B cell (primary cell): ENCODE measurements around the gene DENND1A. TPM values are rescaled to one million over a fixed set of nuclear protein-coding genes. Genes with fewer than 3 reads are reported as not detected.

Experiments
- ATAC-seq: fragments of 200-7000 bp; cut with Tn5 transposase; one replicate; pipeline ENCODE4 v1.10.0; 2021; ENCODE audit warnings: low read depth, mild to moderate bottlenecking, moderate number of reproducible peaks, moderate library complexity
- CTCF ChIA-PET: fragments of 350-600 bp; sonication (Branson Sonifier 250); formaldehyde crosslinking; loops from one replicate; lab custom pipeline; 2021; ENCODE audit warnings: antibody characterized with exemption, inconsistent platforms; lab: Charles Lee
- POLR2A ChIA-PET: fragments of 350-600 bp; sonication (Branson Sonifier 250); formaldehyde crosslinking; loops from one replicate; lab custom pipeline; 2021; ENCODE audit warnings: antibody characterized with exemption; lab: Charles Lee
- DNase-seq: peaks from one replicate; pipeline ENCODE4 v3.0.0; 2013
- H2AFZ ChIP-seq: 2 replicates; pipeline ENCODE4 v1.6.1; 2012; ENCODE audit warnings: mild to moderate bottlenecking, low read depth, low read length; ENCODE audit not compliant: insufficient read depth, poor library complexity, severe bottlenecking
- H3K27ac ChIP-seq, 2 donors: 1 replicate in 1 of 2; 2 replicates in 1 of 2; pipeline ENCODE4 v1.5.1; 2012 to 2013; ENCODE audit warnings: low read length in 2 of 2, mild to moderate bottlenecking in 2 of 2, moderate library complexity in 1 of 2
- H3K27me3 ChIP-seq, 4 experiments: fragments of 200-600 bp in 1 of 4; sonication (generic) in 1 of 4; replicated peaks in 1 of 4; 1 replicate in 2 of 4; 2 replicates in 2 of 4; pipeline versions ENCODE4 v1.6.1 to v1.7.0; 2013 to 2016; ENCODE audit warnings: low read length in 3 of 4, mild to moderate bottlenecking in 2 of 4, mixed read lengths in 1 of 4, moderate library complexity in 1 of 4; ENCODE audit not compliant: insufficient read depth in 4 of 4, control insufficient read depth in 3 of 4; ENCODE audit errors: control extremely low read depth in 1 of 4
- H3K36me3 ChIP-seq, 2 experiments: replicated peaks in 1 of 2; 1 replicate in 1 of 2; 2 replicates in 1 of 2; pipeline versions ENCODE4 v1.6.1 to v1.7.1; 2013; ENCODE audit warnings: low read length in 1 of 2; ENCODE audit not compliant: insufficient read depth in 2 of 2, control insufficient read depth in 1 of 2; ENCODE audit errors: control extremely low read depth in 1 of 2, extremely low read depth in 1 of 2
- H3K4me1 ChIP-seq, 2 donors: fragments of 200-600 bp in 1 of 2; sonication (generic) in 1 of 2; 1 replicate in 1 of 2; 2 replicates in 1 of 2; pipeline versions ENCODE4 v1.5.1 to v1.6.1; 2013 to 2017; ENCODE audit warnings: low read length in 2 of 2; ENCODE audit not compliant: control insufficient read depth in 2 of 2, insufficient read depth in 2 of 2
- H3K4me2 ChIP-seq: replicated peaks from 2 replicates; pipeline ENCODE3; 2012; ENCODE audit warnings: mild to moderate bottlenecking, low read depth, low read length; ENCODE audit not compliant: poor library complexity, severe bottlenecking
- H3K4me3 ChIP-seq, 5 experiments: fragments of 200-600 bp in 1 of 5; sonication (generic) in 1 of 5; 1 replicate in 3 of 5; 2 replicates in 2 of 5; pipeline versions ENCODE4 v1.5.1 to v1.7.0; 2011 to 2016; ENCODE audit warnings: low read length in 4 of 5, mild to moderate bottlenecking in 4 of 5, low read depth in 2 of 5, control low read depth in 1 of 5, moderate library complexity in 1 of 5; ENCODE audit not compliant: insufficient read depth in 1 of 5; ENCODE audit errors: control extremely low read depth in 1 of 5, extremely low read depth in 1 of 5
- H3K79me2 ChIP-seq: fragments of 200-600 bp; sonication (generic); one replicate; pipeline ENCODE4 v1.6.0; 2016; ENCODE audit warnings: low read length; ENCODE audit not compliant: control insufficient read depth, insufficient read depth
- H3K9ac ChIP-seq: fragments of 200-600 bp; sonication (generic); 2 replicates; pipeline ENCODE4 v1.6.1; 2017; ENCODE audit warnings: mild to moderate bottlenecking, low read length, moderate library complexity
- H3K9me3 ChIP-seq, 3 donors: one replicate each; pipeline versions ENCODE4 v1.6.1 to v1.7.1; 2013; ENCODE audit warnings: low read length in 2 of 3; ENCODE audit not compliant: control insufficient read depth in 2 of 3, insufficient read depth in 1 of 3; ENCODE audit errors: control extremely low read depth in 1 of 3
- H4K20me1 ChIP-seq: 2 replicates; pipeline ENCODE4 v1.6.0; 2012; ENCODE audit warnings: mild to moderate bottlenecking, low read length; ENCODE audit not compliant: insufficient read depth, control insufficient read depth, poor library complexity, severe bottlenecking
- H3K27ac Mint-ChIP-seq: one replicate; pipeline ENCODE4 v1.8.0; 2021; ENCODE audit warnings: mixed read lengths
- H3K27me3 Mint-ChIP-seq: one replicate; pipeline ENCODE4 v1.8.0; 2021; ENCODE audit warnings: mixed read lengths
- H3K4me1 Mint-ChIP-seq: one replicate; pipeline ENCODE4 v1.8.0; 2021; ENCODE audit warnings: mixed read lengths
- H3K4me3 Mint-ChIP-seq: one replicate; pipeline ENCODE4 v1.8.0; 2021; ENCODE audit warnings: mixed read lengths
- H3K9me3 Mint-ChIP-seq: one replicate; pipeline ENCODE4 v1.8.0; 2022; ENCODE audit warnings: mixed read lengths; ENCODE audit not compliant: insufficient read depth
- EZH2 ChIP-seq: IDR thresholded peaks from 2 replicates; pipeline ENCODE4 v1.6.1; 2012; ENCODE audit warnings: borderline replicate concordance, low read depth, mild to moderate bottlenecking, moderate library complexity, low read length; ENCODE audit not compliant: insufficient read depth, poor library complexity, severe bottlenecking
- WGBS: methylation state at CpG from one replicate; pipeline ENCODE4 v1.1.5; 2013; ENCODE audit warnings: missing lambda C conversion rate; ENCODE audit not compliant: insufficient coverage; 5-methylcytosine and 5-hydroxymethylcytosine counted together
- intact Hi-C: fragments of 100-400 bp; cut with micrococcal nuclease; formaldehyde crosslinking; loops from one replicate; pipeline ENCODE4 v1.10.0; 2022
- polyA plus RNA-seq: library from polyadenylated mRNA; depleted of rRNA; stranded (reverse); fragments of >200 nt; gene quantifications from 2 replicates; pipeline ENCODE4 v1.2.3, GENCODE V29; 2012
- total RNA-seq, 2 donors: library from RNA; stranded (reverse); fragments of 120-200 nt in 1 of 2; gene quantifications; 1 replicate in 1 of 2; 2 replicates in 1 of 2; pipeline versions ENCODE4 v1.2.3 to v1.2.4, GENCODE V29; 2013 to 2022
- TF ChIP-seq, protein P1 (sequence below): fragments of 200-600 bp; IDR thresholded peaks from one replicate; pipeline ENCODE4 v1.8.0; 2022; ENCODE audit warnings: antibody characterized with exemption, mild to moderate bottlenecking

DENND1A gene
- total and polyA plus RNA-seq, 2 donors (not counting 1 experiment from before 2014, with no cell fraction given), result 10.8 to 26.0 TPM

DNA sequence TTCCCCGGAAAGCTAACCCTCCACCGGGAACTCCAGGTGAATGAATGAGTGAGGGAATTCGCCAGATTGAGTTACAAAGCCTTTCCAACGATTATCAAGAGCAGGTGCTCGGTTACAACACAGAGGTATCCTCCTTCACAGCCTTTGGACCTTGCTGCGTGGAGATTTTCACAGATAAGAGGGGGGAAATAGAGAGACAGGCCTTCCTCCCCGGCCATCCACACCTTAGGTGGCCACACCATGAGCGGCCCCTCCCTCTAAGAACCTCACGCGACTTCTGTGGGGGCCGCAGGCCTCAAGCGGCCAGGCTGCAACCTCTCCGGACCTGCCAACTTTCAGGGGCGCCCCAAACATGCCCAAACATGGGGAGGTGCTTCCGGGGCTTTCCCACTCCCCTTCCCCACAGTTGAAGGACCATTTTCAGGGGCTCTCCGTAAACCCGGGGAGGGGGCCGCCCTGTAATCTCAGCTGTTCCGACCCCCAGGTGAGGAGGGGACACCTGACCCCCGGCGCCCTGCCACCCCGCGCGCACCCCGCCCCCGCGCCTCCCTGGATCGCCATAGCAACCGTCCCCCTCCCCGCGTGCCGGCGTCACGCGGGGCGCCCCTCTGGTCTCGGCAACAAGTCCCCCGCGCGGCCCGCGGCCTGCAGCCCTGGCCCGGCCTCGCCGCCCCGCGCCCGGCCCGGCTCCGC, 603 bp downstream of the DENND1A start:
- Histone ChIP-seq H3K4me1 (peaks cover 23 to 27% of the 10 kb centered on the region in 2 donors), H3K9me3 (no peaks in the 10 kb centered on the region), H3K4me3 (peak overlapping the region; percentile 43 to 68 (median 64)), H3K4me2 (peak overlapping the region; percentile 90), H3K27me3 (peaks cover 0 to 2% (median 0%) of the 10 kb centered on the region in 4 experiments), H2AFZ (peak overlapping the region; percentile 81), H3K27ac (peak overlapping the region; percentile 21 to 70), H4K20me1 (peaks cover 5% of the 10 kb centered on the region), H3K79me2 (peaks cover 24% of the 10 kb centered on the region), H3K36me3 (no peaks in the 10 kb centered on the region), H3K9ac (peak overlapping the region; percentile 67)
- H3K27ac Mint-ChIP-seq, result peak overlapping the region; percentile 84
- H3K27me3 Mint-ChIP-seq, result peaks cover 3% of the 10 kb centered on the region
- DNase-seq (no peak), ATAC-seq (peak; percentile 2)
- peaks cover 38% of the 10 kb centered on the region for H3K4me1 Mint-ChIP-seq
- CTCF ChIA-PET, result no interaction called here
- POLR2A ChIA-PET, result no interaction called here
- peak overlapping the region; percentile 90 for H3K4me3 Mint-ChIP-seq
- under 1% methylated on average over 44 of the region's 50 CpGs for WGBS
- TF ChIP-seq EZH2, result no peak
- TF ChIP-seq, protein P1, sequence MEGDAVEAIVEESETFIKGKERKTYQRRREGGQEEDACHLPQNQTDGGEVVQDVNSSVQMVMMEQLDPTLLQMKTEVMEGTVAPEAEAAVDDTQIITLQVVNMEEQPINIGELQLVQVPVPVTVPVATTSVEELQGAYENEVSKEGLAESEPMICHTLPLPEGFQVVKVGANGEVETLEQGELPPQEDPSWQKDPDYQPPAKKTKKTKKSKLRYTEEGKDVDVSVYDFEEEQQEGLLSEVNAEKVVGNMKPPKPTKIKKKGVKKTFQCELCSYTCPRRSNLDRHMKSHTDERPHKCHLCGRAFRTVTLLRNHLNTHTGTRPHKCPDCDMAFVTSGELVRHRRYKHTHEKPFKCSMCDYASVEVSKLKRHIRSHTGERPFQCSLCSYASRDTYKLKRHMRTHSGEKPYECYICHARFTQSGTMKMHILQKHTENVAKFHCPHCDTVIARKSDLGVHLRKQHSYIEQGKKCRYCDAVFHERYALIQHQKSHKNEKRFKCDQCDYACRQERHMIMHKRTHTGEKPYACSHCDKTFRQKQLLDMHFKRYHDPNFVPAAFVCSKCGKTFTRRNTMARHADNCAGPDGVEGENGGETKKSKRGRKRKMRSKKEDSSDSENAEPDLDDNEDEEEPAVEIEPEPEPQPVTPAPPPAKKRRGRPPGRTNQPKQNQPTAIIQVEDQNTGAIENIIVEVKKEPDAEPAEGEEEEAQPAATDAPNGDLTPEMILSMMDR, result no peak
- H3K9me3 Mint-ChIP-seq, result no peaks in the 10 kb centered on the region
- intact Hi-C loops, result loop anchor here (1.0 kb wide), 1 partner anchor 486 kb away; the partner anchor contains the start of gene PSMB7
